HepG2 (cell line): ENCODE results near the gene PLXNB2. TPM values are rescaled to one million over a fixed set of nuclear protein-coding genes. Genes with fewer than 3 reads are reported as not detected.

Source experiments
- AGO1 ChIP-seq: fragments of 200-400 bp; formaldehyde crosslinking; IDR thresholded peaks from 2 replicates; pipeline ENCODE4 v1.6.1; 2017; ENCODE audit warnings: mild to moderate bottlenecking, low read depth, low read length, moderate library complexity; ENCODE audit not compliant: poor library complexity, severe bottlenecking
- ATF7-NPFF ChIP-seq: sonication (generic); formaldehyde crosslinking; IDR thresholded peaks from 2 replicates; pipeline ENCODE4 v1.8.1; 2023; ENCODE audit warnings: mild to moderate bottlenecking, low read depth, missing genetic modification reagents, moderate library complexity
- KLF16 ChIP-seq, 2 experiments: sonication (generic) in 1 of 2; formaldehyde crosslinking in 1 of 2; IDR thresholded peaks; 2 replicates each; pipeline versions ENCODE4 v1.6.1 to v1.8.0; 2016 to 2023; ENCODE audit warnings: missing genetic modification reagents in 2 of 2, missing compliant biosample characterization in 1 of 2
- MATR3 ChIP-seq: sonication (generic); formaldehyde crosslinking; IDR thresholded peaks from 2 replicates; pipeline ENCODE4 v1.4.0; 2020; ENCODE audit warnings: missing genetic modification reagents
- NFE2L2 ChIP-seq: fragments of 150-350 bp; IDR thresholded peaks from 2 replicates; pipeline ENCODE4 v1.6.1; 2014; ENCODE audit warnings: low read length
- PHF21A ChIP-seq: sonication (generic); formaldehyde crosslinking; IDR thresholded peaks from 2 replicates; pipeline ENCODE4 v1.5.0; 2020; ENCODE audit warnings: mild to moderate bottlenecking, missing genetic modification reagents
- POLR2G ChIP-seq: fragments of 200-400 bp; formaldehyde crosslinking; IDR thresholded peaks from 2 replicates; pipeline ENCODE4 v1.6.1; 2018; ENCODE audit warnings: mild to moderate bottlenecking, low read depth, low read length, moderate library complexity
- SAP130 ChIP-seq: IDR thresholded peaks from 2 replicates; pipeline ENCODE4 v1.6.1; 2016; ENCODE audit warnings: low read depth
- SIX4 ChIP-seq: sonication (generic); formaldehyde crosslinking; IDR thresholded peaks from 2 replicates; pipeline ENCODE4 v1.4.0; 2020; ENCODE audit warnings: missing genetic modification reagents
- THAP11 ChIP-seq: IDR thresholded peaks from 2 replicates; pipeline ENCODE4 v1.6.1; 2016; ENCODE audit warnings: missing biosample characterization, missing genetic modification reagents
- ZNF34 ChIP-seq: sonication (generic); formaldehyde crosslinking; IDR thresholded peaks from 2 replicates; pipeline ENCODE4 v1.4.0; 2020; ENCODE audit warnings: mild to moderate bottlenecking, missing genetic modification reagents, borderline replicate concordance
- ZNF557 ChIP-seq: sonication (generic); formaldehyde crosslinking; IDR thresholded peaks from 2 replicates; pipeline ENCODE4 v1.4.0; 2020; ENCODE audit warnings: missing genetic modification reagents
- ZNF598 ChIP-seq: sonication (generic); formaldehyde crosslinking; IDR thresholded peaks from 2 replicates; pipeline ENCODE4 v1.5.1; 2020; ENCODE audit warnings: mild to moderate bottlenecking, missing genetic modification reagents, borderline replicate concordance
- ZNF616 ChIP-seq: sonication (generic); formaldehyde crosslinking; IDR thresholded peaks from 2 replicates; pipeline ENCODE4 v1.5.0; 2020; ENCODE audit warnings: low read depth, mild to moderate bottlenecking, missing genetic modification reagents
- ZNF713 ChIP-seq: sonication (generic); formaldehyde crosslinking; IDR thresholded peaks from 2 replicates; pipeline ENCODE4 v1.4.0; 2020; ENCODE audit warnings: mild to moderate bottlenecking, missing genetic modification reagents
- ZNF83 ChIP-seq: sonication (generic); formaldehyde crosslinking; IDR thresholded peaks from 2 replicates; pipeline ENCODE4 v1.4.0; 2020; ENCODE audit warnings: missing genetic modification reagents, mild to moderate bottlenecking, borderline replicate concordance
- polyA plus RNA-seq, 8 experiments: library from polyadenylated mRNA; depleted of rRNA in 3 of 8; stranded (reverse) in 7 of 8; unstranded in 1 of 8; fragments of >200 nt; fragmentation: Illumina TruSeq in 4 of 8; extraction: Trizol in 4 of 8; gene quantifications; 2 replicates each; pipeline versions ENCODE4 v1.2.1 to v1.2.3, GENCODE V29; 2011 to 2016; ENCODE audit warnings: low read depth in 4 of 8, missing spikeins in 1 of 8, mixed read lengths in 1 of 8; ENCODE audit not compliant: insufficient read depth in 1 of 8
- total RNA-seq, 5 experiments: library from RNA; depleted of rRNA; stranded (reverse); fragments of >200 nt; fragmentation: Illumina TruSeq; extraction: Trizol; gene quantifications; 2 replicates each; pipeline ENCODE4 v1.2.3, GENCODE V29; 2016; ENCODE audit warnings: low read depth in 1 of 5
- TF ChIP-seq, protein P1 (sequence below): IDR thresholded peaks from 2 replicates; pipeline ENCODE4 v1.6.1; 2016; ENCODE audit warnings: low read depth, missing genetic modification reagents, missing compliant biosample characterization
- TF ChIP-seq, protein P2 (sequence below): sonication (generic); formaldehyde crosslinking; IDR thresholded peaks from 2 replicates; pipeline ENCODE4 v1.8.0; 2022; ENCODE audit warnings: mild to moderate bottlenecking, missing genetic modification reagents
- TF ChIP-seq, protein P3 (sequence below): sonication (generic); formaldehyde crosslinking; IDR thresholded peaks from 2 replicates; pipeline ENCODE4 v1.5.1; 2020; ENCODE audit warnings: missing genetic modification reagents, mild to moderate bottlenecking, borderline replicate concordance
- TF ChIP-seq, protein P4 (sequence below): IDR thresholded peaks from 2 replicates; pipeline ENCODE4 v1.6.1; 2016; ENCODE audit warnings: mild to moderate bottlenecking

Gene PLXNB2
- total and polyA plus RNA-seq, 2 of the 13 experiments (the other 11 are each of a cell fraction or from before 2014, with no cell fraction given), result 32.6 to 68.9 TPM

DNA sequence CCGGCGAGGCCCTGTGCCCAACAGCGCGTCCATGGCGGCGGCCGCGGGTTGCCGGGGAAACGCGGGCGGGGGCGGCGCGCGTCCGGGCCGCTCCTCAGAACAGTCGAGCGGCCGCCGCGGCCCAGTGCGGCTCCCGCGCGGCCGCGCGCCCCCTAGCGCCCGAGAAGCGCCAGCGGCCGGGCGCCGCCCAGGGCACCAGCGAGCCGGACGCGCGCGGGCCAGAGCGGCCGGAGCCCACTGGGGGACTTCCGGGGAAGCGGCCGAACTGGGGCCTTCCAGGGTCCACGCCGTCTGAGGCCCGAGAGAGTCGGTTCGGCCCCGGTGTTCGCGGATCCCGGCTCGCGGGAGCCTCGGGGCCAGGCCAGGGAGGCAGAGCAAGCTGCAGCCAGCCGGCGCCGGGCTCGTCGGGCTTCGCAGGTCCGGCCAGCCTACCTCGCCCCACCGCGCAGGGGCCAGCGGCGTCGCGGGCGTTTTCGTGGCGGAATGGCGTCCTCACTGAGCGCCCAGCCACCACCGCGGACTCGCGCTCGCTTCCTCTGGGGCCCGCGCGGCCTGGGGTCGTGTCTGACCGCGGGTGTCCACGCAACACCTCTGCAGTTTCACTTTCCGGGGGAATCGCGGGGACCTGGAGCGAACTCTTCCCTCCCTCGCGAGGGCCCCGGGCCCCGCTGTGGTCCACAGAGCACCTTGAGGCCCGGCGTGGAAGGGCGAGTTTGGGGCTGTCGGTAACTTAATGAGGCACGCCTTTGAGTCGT, 19.7 kb upstream of the PLXNB2 start, which contains the start of gene DENND6B (continued):
- TF ChIP-seq, protein P1, sequence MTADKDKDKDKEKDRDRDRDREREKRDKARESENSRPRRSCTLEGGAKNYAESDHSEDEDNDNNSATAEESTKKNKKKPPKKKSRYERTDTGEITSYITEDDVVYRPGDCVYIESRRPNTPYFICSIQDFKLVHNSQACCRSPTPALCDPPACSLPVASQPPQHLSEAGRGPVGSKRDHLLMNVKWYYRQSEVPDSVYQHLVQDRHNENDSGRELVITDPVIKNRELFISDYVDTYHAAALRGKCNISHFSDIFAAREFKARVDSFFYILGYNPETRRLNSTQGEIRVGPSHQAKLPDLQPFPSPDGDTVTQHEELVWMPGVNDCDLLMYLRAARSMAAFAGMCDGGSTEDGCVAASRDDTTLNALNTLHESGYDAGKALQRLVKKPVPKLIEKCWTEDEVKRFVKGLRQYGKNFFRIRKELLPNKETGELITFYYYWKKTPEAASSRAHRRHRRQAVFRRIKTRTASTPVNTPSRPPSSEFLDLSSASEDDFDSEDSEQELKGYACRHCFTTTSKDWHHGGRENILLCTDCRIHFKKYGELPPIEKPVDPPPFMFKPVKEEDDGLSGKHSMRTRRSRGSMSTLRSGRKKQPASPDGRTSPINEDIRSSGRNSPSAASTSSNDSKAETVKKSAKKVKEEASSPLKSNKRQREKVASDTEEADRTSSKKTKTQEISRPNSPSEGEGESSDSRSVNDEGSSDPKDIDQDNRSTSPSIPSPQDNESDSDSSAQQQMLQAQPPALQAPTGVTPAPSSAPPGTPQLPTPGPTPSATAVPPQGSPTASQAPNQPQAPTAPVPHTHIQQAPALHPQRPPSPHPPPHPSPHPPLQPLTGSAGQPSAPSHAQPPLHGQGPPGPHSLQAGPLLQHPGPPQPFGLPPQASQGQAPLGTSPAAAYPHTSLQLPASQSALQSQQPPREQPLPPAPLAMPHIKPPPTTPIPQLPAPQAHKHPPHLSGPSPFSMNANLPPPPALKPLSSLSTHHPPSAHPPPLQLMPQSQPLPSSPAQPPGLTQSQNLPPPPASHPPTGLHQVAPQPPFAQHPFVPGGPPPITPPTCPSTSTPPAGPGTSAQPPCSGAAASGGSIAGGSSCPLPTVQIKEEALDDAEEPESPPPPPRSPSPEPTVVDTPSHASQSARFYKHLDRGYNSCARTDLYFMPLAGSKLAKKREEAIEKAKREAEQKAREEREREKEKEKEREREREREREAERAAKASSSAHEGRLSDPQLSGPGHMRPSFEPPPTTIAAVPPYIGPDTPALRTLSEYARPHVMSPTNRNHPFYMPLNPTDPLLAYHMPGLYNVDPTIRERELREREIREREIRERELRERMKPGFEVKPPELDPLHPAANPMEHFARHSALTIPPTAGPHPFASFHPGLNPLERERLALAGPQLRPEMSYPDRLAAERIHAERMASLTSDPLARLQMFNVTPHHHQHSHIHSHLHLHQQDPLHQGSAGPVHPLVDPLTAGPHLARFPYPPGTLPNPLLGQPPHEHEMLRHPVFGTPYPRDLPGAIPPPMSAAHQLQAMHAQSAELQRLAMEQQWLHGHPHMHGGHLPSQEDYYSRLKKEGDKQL (CRISPR knock-in tag), result no peak
- TF ChIP-seq ZNF557 (CRISPR knock-in tag) (no peak), AGO1 (no peak), ZNF616 (no peak), ZNF713 (no peak), KLF16 (CRISPR knock-in tag; IDR thresholded peaks at IDR 0.05) (peak in 1 of 2 experiments; percentile 63; a peak in 2 of 4 replicates), ZNF83 (no peak), MATR3 (CRISPR knock-in tag) (no peak), SIX4 (CRISPR knock-in tag) (no peak), POLR2G (peak; percentile 89), SAP130 (CRISPR knock-in tag) (peak; percentile 76), ZNF34 (CRISPR knock-in tag) (no peak), PHF21A (CRISPR knock-in tag) (peak; percentile 48; the same call in 1 of the 2 replicates), THAP11 (peak; percentile 67), NFE2L2 (no peak), ATF7-NPFF (CRISPR knock-in tag) (peak; percentile 44; the same call in 1 of the 2 replicates), ZNF598 (no peak)
- TF ChIP-seq, protein P2, sequence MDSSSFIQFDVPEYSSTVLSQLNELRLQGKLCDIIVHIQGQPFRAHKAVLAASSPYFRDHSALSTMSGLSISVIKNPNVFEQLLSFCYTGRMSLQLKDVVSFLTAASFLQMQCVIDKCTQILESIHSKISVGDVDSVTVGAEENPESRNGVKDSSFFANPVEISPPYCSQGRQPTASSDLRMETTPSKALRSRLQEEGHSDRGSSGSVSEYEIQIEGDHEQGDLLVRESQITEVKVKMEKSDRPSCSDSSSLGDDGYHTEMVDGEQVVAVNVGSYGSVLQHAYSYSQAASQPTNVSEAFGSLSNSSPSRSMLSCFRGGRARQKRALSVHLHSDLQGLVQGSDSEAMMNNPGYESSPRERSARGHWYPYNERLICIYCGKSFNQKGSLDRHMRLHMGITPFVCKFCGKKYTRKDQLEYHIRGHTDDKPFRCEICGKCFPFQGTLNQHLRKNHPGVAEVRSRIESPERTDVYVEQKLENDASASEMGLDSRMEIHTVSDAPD (CRISPR knock-in tag), result no peak
- TF ChIP-seq, protein P3, sequence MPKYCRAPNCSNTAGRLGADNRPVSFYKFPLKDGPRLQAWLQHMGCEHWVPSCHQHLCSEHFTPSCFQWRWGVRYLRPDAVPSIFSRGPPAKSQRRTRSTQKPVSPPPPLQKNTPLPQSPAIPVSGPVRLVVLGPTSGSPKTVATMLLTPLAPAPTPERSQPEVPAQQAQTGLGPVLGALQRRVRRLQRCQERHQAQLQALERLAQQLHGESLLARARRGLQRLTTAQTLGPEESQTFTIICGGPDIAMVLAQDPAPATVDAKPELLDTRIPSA (CRISPR knock-in tag), result no peak
- TF ChIP-seq, protein P4, sequence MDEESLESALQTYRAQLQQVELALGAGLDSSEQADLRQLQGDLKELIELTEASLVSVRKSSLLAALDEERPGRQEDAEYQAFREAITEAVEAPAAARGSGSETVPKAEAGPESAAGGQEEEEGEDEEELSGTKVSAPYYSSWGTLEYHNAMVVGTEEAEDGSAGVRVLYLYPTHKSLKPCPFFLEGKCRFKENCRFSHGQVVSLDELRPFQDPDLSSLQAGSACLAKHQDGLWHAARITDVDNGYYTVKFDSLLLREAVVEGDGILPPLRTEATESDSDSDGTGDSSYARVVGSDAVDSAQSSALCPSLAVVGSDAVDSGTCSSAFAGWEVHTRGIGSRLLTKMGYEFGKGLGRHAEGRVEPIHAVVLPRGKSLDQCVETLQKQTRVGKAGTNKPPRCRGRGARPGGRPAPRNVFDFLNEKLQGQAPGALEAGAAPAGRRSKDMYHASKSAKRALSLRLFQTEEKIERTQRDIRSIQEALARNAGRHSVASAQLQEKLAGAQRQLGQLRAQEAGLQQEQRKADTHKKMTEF, result peak; percentile 89
